OCI-LY7 (cell line): Measurements from ENCODE around the gene ABCA7. TPM values are rescaled to one million over a fixed set of nuclear protein-coding genes. Genes with fewer than 3 reads are reported as not detected.

Experiments
- BruUV-seq: library from RNA; stranded (reverse); fragments of 400-500 nt; replicated peaks from 2 replicates; lab custom pipeline; 2021; lab: Mats Ljungman, UMichigan
- CTCF ChIA-PET: fragments of 300-600 bp; sonication (Branson Sonifier 250); formaldehyde crosslinking; loops from one replicate; lab custom pipeline; 2022; ENCODE audit warnings: antibody characterized with exemption; ENCODE audit not compliant: unreplicated experiment; lab: Charles Lee
- POLR2A ChIA-PET: fragments of 300-600 bp; sonication (Branson Sonifier 250); formaldehyde crosslinking; loops from one replicate; lab custom pipeline; 2022; ENCODE audit warnings: antibody characterized with exemption; lab: Charles Lee
- DNase-seq: peaks from one replicate; pipeline ENCODE4 v3.0.0-alpha.2; 2015; ENCODE audit warnings: low spot score
- H2AFZ ChIP-seq: fragments of 200-600 bp; sonication (generic), shearing (Covaris generic); 2 replicates; pipeline ENCODE4 v1.6.1; 2014; ENCODE audit warnings: mild to moderate bottlenecking, antibody characterized with exemption, low read length, moderate library complexity
- H3K27ac ChIP-seq: fragments of 200-600 bp; sonication (generic); 2 replicates; pipeline ENCODE4 v1.5.1; 2014; ENCODE audit warnings: mixed run types, low read depth, mild to moderate bottlenecking, moderate library complexity, low read length, inconsistent platforms; ENCODE audit not compliant: poor library complexity, severe bottlenecking
- H3K36me3 ChIP-seq: fragments of 200-600 bp; sonication (generic); 2 replicates; pipeline ENCODE4 v1.6.1; 2014; ENCODE audit warnings: mild to moderate bottlenecking, antibody characterized with exemption, low read length, moderate library complexity, mixed read lengths; ENCODE audit not compliant: insufficient read depth
- H3K4me1 ChIP-seq: fragments of 200-600 bp; sonication (generic); 2 replicates; pipeline ENCODE4 v1.5.1; 2014; ENCODE audit warnings: mild to moderate bottlenecking, low read length; ENCODE audit not compliant: insufficient read depth, poor library complexity, severe bottlenecking
- H3K4me2 ChIP-seq: fragments of 200-600 bp; sonication (generic); 2 replicates; pipeline ENCODE4 v1.6.1; 2014; ENCODE audit warnings: mild to moderate bottlenecking, low read length
- H3K4me3 ChIP-seq: fragments of 200-600 bp; sonication (generic); 2 replicates; pipeline ENCODE4 v1.5.1; 2014; ENCODE audit warnings: mild to moderate bottlenecking, low read depth, low read length; ENCODE audit not compliant: poor library complexity, severe bottlenecking
- H3K79me2 ChIP-seq: fragments of 200-600 bp; sonication (generic); 2 replicates; pipeline ENCODE4 v1.6.1; 2016; ENCODE audit warnings: low read depth, mild to moderate bottlenecking, low read length, moderate library complexity, mixed read lengths; ENCODE audit not compliant: insufficient read depth
- H3K9me2 ChIP-seq: fragments of 200-600 bp; sonication (generic); 2 replicates; pipeline ENCODE4 v1.6.1; 2016; ENCODE audit warnings: mild to moderate bottlenecking, low read length, mixed read lengths; ENCODE audit not compliant: insufficient read depth
- H3K9me3 ChIP-seq: fragments of 200-600 bp; sonication (generic); 2 replicates; pipeline ENCODE4 v1.6.1; 2014; ENCODE audit warnings: mild to moderate bottlenecking, mixed run types, low read length, mixed read lengths
- H4K20me1 ChIP-seq: fragments of 200-600 bp; sonication (generic); 2 replicates; pipeline ENCODE4 v1.6.1; 2014; ENCODE audit warnings: mild to moderate bottlenecking, antibody characterized with exemption, low read length, moderate library complexity, mixed read lengths; ENCODE audit not compliant: insufficient read depth
- EZH2phosphoT487 ChIP-seq: fragments of 200-600 bp; sonication (generic); IDR thresholded peaks from 2 replicates; pipeline ENCODE4 v1.6.1; 2018; ENCODE audit warnings: low read depth, borderline replicate concordance, mild to moderate bottlenecking, mixed run types, antibody characterized with exemption, low read length, moderate library complexity, mixed read lengths
- intact Hi-C: fragments of 100-400 bp; cut with micrococcal nuclease; formaldehyde crosslinking; loops from one replicate; pipeline ENCODE4 v1.10.0; 2022; ENCODE audit not compliant: unreplicated experiment
- total RNA-seq, 2 experiments: library from RNA; depleted of rRNA in 1 of 2; stranded (reverse); fragments of >200 nt in 1 of 2; shearing (Covaris generic) in 1 of 2; gene quantifications; 2 replicates each; pipeline ENCODE4 v1.2.3, GENCODE V29; 2014 to 2022
- TF ChIP-seq, protein P1 (sequence below): fragments of 200-600 bp; sonication (generic); conservative IDR thresholded peaks from 2 replicates; pipeline ENCODE4 v1.5.1; 2014; ENCODE audit warnings: mild to moderate bottlenecking, antibody characterized with exemption, low read length, moderate library complexity, mixed read lengths

Gene ABCA7
- total RNA-seq, 2 experiments from 2014 or later: 43.3 to 66.6 TPM

DNA sequence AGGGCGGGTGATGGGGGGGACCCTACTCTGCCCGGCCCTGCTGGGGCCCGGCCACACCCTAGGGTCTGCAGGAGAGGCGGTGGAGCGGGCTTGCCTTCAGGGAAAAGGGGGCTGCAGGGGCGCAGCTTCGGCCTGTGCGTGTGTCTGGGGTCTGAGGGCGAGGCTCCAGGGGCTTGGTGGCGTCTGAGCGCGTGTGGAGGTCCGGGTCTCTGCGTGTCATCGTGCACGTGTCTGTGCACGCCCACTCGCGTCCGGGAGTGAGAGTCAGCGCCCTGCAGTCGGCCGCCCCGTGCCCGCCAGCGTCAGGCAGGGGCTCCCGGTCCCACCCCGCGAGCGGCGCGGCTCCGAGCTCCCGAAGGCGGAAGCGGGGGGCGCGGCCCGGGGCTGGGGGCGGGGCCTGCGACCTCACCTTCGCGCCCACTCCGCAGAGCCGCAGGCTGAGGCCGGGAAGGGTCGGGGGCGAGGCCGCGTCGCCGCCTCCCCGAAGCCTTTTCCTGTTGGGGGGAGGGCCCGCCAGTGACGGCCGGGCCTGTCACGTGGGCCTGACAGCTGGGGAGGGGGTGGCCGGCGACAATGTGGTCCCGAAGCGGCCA, 26.9 kb downstream of the ABCA7 start, which contains the start of gene ARHGAP45:
TSS of gene ARHGAP45 (plus strand) at position 420 of the 593 bp plus-strand sequence. CDS start 239 bp downstream, outside the sequence.
- Histone ChIP-seq H3K9me2 (no peaks in the 10 kb centered on the region), H3K4me3 (peak within 1 kb of the TSS; percentile 95), H3K36me3 (peaks cover 29% of the 10 kb centered on the region), H3K27ac (peak within 1 kb of the TSS; percentile 91), H3K9me3 (no peaks in the 10 kb centered on the region), H2AFZ (peak within 1 kb of the TSS; percentile 11; the same call in 1 of the 2 replicates), H4K20me1 (no peaks in the 10 kb centered on the region), H3K4me2 (peak within 1 kb of the TSS; percentile 99), H3K4me1 (peaks cover 58% of the 10 kb centered on the region), H3K79me2 (peaks cover 32% of the 10 kb centered on the region)
- TF ChIP-seq, protein P1, sequence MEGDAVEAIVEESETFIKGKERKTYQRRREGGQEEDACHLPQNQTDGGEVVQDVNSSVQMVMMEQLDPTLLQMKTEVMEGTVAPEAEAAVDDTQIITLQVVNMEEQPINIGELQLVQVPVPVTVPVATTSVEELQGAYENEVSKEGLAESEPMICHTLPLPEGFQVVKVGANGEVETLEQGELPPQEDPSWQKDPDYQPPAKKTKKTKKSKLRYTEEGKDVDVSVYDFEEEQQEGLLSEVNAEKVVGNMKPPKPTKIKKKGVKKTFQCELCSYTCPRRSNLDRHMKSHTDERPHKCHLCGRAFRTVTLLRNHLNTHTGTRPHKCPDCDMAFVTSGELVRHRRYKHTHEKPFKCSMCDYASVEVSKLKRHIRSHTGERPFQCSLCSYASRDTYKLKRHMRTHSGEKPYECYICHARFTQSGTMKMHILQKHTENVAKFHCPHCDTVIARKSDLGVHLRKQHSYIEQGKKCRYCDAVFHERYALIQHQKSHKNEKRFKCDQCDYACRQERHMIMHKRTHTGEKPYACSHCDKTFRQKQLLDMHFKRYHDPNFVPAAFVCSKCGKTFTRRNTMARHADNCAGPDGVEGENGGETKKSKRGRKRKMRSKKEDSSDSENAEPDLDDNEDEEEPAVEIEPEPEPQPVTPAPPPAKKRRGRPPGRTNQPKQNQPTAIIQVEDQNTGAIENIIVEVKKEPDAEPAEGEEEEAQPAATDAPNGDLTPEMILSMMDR: no peak
- no peak for TF ChIP-seq EZH2phosphoT487
- CTCF ChIA-PET: interaction anchor here (0.9 kb wide), 1 partner anchor 178 kb away, joined by 3 read pairs; no protein-coding TSS in a partner anchor
- peak; percentile 87 for DNase-seq
- intact Hi-C loops: loop anchor here (5.0 kb wide), 1 partner anchor 35 kb away; the partner anchor contains the start of gene GPX4
- POLR2A ChIA-PET: interaction anchor here (0.6 to 1.8 kb wide), 4 partner anchors 10 to 40 kb away, joined by 4 to 16 read pairs (median 6); partner anchors contain the start of gene CNN2
- BruUV-seq: no TSS peak

DNA sequence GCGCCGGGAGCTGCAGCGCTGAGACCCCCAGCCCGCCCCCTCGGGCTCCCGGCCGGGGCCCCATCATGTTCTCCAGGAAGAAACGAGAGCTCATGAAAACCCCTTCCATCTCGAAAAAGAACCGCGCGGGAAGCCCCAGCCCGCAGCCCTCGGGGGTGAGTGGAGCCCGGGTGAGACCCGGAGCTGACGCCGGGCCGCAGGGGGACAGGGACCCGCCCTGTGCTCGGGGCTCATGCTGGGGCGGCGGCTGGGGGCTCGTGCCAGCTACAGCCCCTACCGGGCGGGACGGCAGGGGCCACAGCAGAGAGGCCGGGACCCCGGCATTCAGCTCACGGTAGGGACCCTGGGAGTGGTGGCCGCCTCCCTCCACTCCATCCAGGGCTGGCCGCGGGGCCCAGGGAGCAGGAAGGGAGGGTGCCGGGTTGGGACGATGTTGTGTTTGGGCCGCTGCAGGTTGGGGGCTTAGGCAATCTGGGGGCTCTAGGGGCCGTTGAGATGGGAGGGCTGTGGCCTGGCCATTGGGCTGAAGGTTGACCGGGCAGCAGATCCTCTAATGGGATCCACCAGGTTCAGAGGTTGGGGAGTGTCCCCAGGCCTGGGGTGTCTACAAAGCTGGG, 27.5 kb downstream of the ABCA7 start:
- Histone ChIP-seq H3K4me2 (peak overlapping the region; percentile 99), H3K4me1 (peaks cover 58% of the 10 kb centered on the region), H3K9me3 (no peaks in the 10 kb centered on the region), H3K36me3 (peaks cover 35% of the 10 kb centered on the region), H3K27ac (peak overlapping the region; percentile 91), H3K9me2 (no peaks in the 10 kb centered on the region), H3K79me2 (peaks cover 32% of the 10 kb centered on the region), H2AFZ (peak overlapping the region; percentile 11; the same call in 1 of the 2 replicates), H4K20me1 (no peaks in the 10 kb centered on the region), H3K4me3 (peak overlapping the region; percentile 95)
- CTCF ChIA-PET: interaction anchor here (0.5 to 0.9 kb wide), 2 partner anchors 177 to 193 kb away, joined by 3 read pairs; no protein-coding TSS in a partner anchor
- intact Hi-C loops: loop anchor here (5.0 kb wide), 1 partner anchor 35 kb away; the partner anchor contains the start of gene GPX4
- no TSS peak for BruUV-seq
- DNase-seq: no peak
- TF ChIP-seq, protein P1: no peak
- TF ChIP-seq EZH2phosphoT487: no peak
- POLR2A ChIA-PET: interaction anchor here (0.6 to 1.8 kb wide), 4 partner anchors 9 to 40 kb away, joined by 4 to 16 read pairs (median 6); partner anchors contain the start of gene CNN2
